ENCODE data around the gene TAP1.
A peak's percentile ranks its signal among the peaks of the same experiment; 100 is the strongest.
"Not testable (repeated sequence)": the region's sequence is repeated elsewhere in the genome, so short reads cannot be mapped to it uniquely, and the experiment has no call there.

The TAP1 gene, protein sequence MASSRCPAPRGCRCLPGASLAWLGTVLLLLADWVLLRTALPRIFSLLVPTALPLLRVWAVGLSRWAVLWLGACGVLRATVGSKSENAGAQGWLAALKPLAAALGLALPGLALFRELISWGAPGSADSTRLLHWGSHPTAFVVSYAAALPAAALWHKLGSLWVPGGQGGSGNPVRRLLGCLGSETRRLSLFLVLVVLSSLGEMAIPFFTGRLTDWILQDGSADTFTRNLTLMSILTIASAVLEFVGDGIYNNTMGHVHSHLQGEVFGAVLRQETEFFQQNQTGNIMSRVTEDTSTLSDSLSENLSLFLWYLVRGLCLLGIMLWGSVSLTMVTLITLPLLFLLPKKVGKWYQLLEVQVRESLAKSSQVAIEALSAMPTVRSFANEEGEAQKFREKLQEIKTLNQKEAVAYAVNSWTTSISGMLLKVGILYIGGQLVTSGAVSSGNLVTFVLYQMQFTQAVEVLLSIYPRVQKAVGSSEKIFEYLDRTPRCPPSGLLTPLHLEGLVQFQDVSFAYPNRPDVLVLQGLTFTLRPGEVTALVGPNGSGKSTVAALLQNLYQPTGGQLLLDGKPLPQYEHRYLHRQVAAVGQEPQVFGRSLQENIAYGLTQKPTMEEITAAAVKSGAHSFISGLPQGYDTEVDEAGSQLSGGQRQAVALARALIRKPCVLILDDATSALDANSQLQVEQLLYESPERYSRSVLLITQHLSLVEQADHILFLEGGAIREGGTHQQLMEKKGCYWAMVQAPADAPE

DNA sequence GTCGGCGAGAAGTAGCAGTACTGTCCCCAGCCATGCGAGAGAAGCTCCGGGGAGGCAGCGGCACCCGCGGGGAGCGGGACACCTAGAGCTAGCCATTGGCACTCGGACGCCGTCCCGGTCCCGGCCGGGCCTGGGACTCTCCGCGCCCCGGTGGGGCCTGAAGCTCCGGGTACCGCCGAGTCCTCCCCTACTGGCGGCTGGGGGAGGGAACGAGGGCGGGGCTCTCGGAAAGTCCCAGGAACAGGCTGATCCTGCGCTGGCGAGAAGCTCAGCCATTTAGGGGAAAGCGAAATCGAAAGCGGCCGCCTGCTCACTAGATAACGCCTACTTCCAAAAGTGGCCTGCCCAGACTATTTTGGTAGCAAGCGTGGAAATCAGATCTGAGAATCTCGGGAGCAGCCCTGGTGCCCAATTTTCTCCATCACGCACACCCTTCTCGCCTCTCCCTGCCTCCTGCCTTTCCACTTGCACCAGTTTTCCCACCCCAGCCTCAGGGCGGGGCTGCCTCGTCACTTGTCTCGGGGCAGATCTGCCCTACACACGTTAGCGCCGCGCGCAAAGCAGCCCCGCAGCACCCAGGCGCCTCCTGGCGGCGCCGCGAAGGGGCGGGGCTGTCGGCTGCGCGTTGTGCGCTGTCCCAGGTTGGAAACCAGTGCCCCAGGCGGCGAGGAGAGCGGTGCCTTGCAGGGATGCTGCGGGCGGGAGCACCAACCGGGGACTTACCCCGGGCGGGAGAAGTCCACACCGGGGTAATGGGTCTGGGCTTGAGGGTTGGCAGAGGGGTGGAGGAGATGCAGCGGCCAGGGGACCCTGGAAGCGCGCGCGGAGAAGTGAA is at the start of gene TAP1, which contains the start of gene PSMB9:
Gene TAP1, minus strand, starts transcription at position 164 of the 835 bp plus-strand sequence. Its CDS starts 68 bp downstream, at position 96.
Gene PSMB9, plus strand, starts transcription at position 652 of the 835 bp plus-strand sequence. Its CDS starts 38 bp downstream, at position 690.
- no peak for DNase-seq (ENCODE audit: low read depth, low spot score)

DNA sequence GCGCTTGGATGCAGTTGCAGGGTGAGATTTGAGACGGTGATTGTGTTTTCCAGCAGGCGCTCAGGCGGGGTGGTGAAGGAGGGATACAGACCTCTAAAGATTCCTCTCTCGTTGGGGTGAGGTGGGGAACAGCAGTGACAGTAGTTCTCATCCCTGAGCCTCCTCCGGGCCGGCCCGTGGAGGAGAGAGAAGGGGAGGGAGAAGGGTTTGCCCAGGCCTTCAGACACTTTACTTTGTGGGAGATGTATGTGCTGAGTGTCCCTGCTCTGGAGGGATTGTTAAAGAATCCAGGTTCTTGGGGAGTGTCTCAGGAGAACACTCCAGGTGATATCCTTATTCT is 41.5 kb upstream of the TAP1 start:
- no peak for DNase-seq (ENCODE audit: low read depth, low spot score)

DNA sequence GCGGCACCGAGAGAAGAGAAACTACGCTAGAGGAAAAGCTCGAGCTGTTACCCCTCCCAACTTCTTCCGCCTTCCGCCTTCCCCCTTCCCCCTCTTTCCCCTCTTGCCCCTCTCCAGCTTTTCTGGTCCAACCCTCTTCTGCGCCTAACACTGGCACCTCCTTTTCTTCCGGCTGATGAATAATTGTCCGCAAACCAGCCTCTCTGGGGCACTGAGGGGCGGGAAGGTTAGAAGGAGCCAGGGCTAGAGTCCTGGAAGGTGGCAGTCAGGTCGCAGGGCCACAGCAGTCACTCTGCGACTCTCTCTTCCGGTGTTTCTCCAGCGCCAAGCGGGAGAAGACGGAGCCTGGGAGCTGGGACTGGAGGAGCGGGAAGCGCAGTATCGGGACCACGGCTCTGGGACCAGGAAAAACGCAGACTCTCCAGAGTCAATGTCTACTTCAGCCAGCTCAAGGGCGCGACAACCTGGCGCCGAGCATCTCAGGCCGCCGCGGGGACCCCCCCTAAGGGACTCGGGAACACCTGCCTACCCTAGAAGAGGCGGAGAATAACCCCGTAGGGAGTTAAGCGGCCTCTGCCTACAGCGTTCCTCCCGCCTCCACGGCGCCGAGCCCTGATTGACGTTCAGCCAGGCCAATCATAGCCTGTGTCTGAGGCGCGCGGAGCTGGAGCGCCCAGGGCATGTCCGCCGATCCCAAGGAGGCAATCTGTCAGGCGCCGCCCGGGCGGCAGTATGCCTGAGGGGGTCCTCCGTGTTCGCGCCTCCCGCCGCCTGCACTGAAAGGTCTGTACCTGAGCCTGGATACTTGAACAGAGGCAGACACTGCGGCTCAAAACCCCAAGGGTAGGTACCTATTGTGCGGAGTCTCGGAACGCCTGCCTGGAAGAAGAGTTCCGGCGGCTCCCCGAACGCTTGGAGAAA is 40.8 kb upstream of the TAP1 start:
- peak; percentile 73 for DNase-seq (ENCODE audit: low read depth, low spot score)

DNA sequence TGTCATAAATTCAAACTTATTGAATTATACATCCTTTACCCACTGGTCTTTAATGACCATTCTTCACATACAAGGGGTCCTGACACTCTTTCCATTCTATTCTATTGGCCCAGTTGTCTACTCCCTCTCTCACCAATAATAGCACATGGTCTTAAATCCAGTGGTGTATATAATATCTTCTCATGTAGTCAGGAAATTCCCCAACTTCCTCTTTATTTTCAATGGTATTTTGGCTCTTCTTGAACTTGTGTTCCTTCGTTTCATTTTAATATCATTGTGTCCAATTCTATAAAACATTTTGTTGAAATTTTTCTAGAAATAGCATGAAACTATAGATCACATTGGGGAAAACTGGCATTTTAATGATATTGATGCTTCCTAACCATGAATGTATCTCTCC is 37.3 kb upstream of the TAP1 start:
- DNase-seq (ENCODE audit: low read depth, low spot score) = no peak

DNA sequence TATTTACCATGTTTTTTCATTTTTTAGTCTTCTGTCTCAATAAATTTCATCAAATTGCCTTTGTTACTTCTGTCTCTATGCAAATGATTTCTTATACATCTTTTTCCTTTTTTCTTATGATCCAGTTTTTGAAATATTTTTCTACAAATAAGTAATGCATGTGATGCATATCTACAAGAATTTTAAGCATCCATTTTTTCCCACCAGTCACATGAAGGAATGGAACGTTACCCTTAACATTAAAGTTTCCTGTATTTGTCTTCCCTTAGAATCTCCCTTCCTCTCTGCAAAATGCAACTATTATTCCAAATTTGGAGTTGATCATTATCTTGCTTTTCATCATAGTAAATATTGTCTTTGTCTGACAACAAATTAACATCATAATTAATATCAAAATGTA is 36.0 kb upstream of the TAP1 start:
- DNase-seq (ENCODE audit: low read depth, low spot score) = no peak

DNA sequence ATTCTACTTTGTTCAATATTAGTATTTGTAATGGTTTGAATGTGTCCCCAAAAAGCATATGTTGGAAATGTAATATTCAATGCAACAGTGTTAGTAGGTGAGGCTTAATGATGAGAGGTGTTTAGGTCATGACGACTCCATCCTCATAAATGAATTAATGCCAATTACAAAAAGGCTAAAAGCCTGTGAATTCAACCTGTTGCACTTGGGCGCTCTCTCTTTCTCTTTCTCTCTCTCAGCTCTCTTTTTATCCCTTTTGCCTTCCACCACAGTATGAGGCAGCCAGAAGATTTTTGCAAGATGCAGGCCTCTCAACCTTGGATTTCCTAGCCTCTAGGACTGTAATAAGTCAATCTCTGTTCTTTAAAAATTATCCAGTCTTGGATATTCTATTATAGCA is 35.1 kb upstream of the TAP1 start:
- no peak for DNase-seq (ENCODE audit: low read depth, low spot score)

DNA sequence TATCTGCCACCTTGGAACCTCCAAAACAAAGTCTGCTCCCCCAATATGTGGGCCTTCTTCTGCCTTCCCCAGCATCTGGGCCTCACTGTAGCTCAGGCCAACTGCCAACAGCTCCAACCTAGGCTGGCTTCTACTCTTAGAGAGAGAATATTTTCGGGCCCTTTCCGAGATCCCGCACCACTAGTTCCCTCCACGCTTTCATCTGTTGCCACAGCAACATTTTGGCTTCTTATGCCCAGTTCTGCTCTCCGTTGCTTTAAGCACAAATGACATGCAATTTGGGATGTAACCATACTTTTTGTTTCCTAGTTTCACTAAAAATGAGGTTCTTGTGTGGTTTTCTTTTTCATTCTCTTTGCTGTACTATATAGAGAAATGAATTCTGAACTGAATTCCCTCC is 34.1 kb upstream of the TAP1 start:
- no peak for DNase-seq (ENCODE audit: low read depth, low spot score)

DNA sequence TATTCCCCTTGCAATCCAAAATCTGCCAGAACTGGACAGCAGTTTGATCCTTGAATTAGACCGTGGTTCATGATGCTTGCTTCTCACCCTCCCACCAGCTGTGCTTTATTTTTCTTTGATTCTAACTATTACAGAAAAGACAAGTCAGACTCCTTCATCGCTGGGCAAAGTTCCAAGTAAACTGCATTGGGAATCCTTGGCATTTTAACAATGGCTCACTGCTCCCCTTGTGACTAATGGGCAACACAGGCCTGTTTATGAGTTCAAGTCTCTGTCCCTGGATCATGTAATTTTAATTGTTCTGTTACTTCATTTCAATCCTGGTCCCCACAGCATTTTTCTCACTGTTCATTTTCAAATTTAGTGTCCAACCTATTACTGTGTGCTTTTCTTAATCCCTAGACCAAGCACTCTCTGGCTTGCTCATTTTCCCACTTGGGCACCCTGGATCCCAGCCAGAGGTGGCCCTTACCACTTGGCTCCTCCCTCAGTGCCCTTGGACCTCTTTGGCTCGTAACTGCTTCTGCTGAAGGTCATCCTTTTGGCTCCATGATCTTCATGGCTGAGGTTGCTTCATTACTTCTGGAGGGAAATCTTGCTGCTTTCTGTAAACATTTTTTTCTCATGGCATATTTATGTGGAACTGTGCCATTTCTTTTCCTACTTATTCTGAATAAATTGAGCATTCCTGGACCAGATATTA is 33.3 kb upstream of the TAP1 start:
- no peak for DNase-seq (ENCODE audit: low read depth, low spot score)

DNA sequence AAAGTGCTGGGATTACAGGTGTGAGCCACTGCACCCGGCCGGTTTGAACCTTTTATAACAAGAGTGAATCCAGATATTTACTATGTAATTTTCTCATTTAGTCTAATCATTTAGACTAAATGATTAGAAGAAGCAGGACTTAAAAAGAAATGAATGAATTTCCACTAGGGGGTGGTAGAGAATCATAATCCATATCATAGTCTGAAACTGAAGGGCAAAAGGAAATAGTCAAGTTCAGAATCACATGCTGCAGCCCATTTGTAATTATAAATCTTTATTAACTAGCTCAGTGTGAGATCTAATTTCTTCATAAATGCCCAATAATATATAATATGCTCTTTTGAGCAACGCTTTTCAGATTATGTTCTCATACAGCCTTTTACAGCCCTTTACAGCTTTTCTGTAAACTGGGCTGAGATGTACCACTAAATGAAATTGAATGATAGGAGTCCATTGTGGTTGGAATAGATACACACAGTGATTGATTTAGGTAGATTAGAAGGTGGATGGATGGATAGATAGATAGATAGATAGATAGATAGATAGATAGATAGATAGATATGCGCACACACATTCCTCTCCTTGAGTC is 32.3 kb upstream of the TAP1 start:
- DNase-seq (ENCODE audit: low read depth, low spot score) = no peak

DNA sequence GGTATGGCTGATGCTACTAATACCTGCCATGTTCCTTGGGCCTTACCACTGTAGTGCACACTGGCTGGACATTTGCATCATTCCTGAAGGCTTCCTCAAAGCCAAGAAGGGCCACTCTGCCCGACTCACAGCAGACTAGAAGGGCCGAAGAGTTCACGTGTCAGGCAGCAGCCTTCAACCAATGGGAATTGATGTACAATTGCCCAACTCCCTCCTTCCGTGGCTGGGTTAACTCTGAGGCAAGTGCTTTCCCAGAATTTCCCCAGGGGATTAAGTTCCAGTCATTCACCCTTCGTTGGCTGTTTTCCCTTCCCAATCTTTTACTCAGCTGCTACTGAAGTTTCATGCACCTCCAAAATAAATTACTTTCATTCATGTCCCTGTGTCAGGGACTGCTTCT is 30.3 kb upstream of the TAP1 start:
- no peak for DNase-seq (ENCODE audit: low read depth, low spot score)

DNA sequence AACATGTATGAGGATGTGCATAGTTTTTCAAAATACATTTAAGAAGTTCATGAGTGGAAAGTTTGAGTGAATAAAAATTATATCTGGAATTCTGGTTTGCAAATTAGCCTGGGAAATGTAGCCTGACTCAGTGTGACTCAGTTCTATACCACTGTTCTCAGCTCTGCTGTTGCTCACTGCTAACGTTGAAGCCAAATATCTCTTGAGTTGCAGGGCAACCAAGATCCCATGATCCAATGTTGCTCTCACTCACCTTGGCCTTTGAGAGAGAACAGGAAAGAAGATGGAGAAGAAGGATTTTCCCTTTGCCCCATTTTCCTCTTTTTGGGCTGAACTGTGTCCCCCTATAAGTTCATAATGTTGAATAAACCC is 29.4 kb upstream of the TAP1 start:
- no peak for DNase-seq (ENCODE audit: low read depth, low spot score)

DNA sequence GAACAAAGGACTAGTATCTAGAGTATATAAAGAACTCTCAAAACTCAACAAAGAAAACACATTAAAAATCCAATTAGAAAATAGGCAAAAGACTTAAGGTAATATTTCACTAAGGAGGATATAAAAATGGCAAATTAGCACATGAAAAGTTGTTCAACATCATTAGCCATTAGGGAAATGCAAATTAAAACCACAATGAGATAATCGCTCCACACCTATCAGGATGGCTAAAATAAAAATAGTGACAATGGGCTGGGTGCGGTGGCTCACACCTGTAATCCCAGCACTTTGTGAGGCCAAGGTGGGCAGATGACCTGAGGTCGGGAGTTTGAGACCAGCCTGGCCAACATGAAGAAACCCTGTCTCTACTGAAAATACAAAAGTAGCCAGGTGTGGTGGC is 27.5 kb upstream of the TAP1 start:
- not testable (repeated sequence) for DNase-seq (ENCODE audit: low read depth, low spot score)

DNA sequence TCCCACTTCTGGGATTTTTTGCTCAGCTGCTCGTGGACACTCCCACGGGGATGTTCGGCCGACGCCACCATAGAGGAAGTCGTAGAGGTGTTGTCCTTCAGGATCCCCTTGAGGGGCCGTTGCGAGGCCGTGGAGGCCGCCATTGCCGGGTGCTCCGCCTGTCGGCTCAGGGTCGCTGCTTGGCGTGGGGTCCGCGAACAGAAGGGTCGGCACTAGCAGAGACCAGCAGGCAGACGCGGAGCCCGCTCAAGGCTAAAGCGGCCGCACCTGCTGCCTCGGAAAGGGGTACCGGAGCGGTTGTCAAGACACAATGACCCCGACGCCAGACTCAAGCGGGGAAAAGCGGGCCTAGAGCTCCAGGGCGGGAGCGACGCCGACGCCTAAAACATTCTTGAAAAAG is 26.2 kb upstream of the TAP1 start:
- no peak for DNase-seq (ENCODE audit: low read depth, low spot score)

DNA sequence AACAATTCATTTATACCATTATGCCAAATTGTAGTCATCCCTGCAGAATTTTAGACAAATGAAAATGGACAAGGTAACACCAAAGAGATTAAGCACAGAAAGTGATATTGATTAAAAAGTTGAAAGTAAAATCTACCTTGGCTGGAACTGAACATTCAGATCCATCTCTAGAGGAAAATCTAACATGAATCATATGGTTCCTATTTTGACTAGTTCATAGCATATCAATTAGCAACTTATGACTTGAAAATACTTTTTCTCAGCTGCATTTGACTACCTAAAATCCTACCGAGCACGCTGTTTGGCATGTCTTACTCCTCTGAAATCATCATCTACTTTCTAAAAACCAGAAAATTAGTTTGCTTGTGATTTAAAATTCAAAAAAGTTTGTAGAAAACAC is 23.1 kb upstream of the TAP1 start:
- no peak for DNase-seq (ENCODE audit: low read depth, low spot score)

DNA sequence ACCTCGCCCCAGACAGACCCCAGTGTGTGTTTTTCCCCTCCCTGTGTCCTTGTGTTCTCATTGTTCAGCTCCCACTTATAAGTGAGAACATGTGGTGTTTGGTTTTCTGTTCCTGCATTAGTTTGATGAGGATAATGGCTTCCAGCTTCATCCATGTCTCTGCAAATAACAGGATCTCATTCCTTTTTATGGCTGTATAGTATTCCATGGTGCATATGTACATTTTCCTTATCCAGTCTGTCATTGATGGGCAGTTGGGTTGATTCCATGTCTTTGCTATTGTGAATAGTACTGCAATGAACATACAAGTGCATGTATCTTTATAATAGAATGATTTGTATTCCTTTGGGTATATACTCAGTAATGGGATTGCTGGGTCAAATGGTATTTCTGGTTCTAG is 20.4 kb upstream of the TAP1 start:
- not testable (repeated sequence) for DNase-seq (ENCODE audit: low read depth, low spot score)

DNA sequence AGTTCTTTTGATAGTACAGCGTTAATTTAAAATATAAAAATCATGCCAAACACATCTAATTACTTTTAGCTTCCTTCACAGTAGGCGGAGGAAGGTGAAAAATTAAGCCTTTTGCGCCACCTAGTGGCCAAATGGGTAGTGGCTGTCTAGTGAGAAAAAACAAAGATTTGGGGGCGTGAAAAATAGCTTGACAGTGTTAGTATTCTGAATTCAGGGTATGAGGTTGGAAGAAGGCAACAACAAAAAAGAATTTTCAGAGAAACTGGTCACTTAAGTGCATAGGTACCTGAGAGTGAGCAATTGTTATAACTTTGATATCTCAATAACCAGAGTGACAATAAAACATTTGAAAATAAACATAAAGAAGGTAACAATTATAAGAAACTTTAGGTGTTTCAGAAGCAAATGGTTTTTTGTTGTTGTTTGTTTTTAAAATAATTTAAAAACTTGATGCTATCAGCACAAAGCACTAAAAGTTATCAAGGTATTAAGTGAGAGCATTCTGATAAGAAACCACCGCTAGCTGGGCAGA is 14.8 kb upstream of the TAP1 start:
- DNase-seq (ENCODE audit: low read depth, low spot score) = no peak

DNA sequence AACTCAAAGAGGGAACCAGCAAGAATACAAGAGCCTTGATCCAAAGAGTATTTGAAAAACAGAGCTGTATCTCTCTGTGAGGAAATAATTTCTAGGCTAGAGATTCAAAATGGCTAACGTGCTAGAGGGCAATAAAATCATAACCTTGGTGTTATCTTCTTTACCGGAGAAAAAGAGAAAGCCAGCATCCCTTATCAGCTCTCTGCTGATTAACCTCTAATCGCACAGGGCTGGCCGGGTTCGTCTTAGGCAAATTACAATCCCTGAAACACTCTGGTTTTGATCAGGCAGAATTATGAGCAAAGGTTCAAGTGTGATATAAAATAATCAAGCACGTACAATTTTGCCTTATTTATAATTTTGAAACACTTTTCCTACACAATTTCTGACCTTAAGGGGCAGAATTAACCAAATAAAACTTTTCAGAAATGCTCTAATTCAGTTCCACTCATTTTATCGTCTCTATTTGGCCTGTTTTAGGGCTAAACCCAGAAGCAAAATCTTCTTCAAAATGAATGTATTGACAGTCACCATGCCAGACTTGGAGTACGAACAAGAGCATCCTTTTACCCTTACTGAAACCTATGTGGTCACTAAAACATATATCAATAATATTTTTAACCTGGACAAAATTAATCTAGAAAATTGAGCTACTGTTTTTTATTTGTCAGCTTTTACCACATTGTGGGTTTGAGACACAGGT is 14.2 kb upstream of the TAP1 start:
- no peak for DNase-seq (ENCODE audit: low read depth, low spot score)

DNA sequence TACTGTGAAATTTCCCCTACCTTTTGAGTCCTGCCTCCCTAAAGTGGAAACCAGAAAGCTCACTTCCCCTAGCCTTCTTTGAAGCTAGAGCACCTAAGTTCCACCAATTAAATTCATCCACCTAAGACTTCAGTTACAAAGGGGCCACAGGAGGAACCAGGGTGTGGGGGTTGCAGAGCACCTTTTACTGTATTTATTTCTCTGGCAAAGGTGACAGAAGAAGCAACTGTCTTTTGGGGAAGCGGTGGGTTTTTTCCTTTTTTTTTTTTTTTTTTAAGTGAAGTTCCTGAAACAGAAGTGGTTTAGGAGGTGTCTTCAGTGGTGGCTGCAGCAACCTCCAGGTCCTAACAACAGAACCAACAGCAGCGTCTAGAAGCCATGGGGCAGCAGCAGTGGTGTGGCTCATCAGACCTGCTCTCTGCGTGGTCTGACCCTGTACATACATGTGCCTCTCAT is 13.5 kb upstream of the TAP1 start:
- no peak for DNase-seq (ENCODE audit: low read depth, low spot score)

Data from iPS DF 19.7 (cell line).